GM12864 (cell line): ENCODE data around the gene KCNJ5.

ENCODE experiments used
- DNase-seq: peaks from one replicate; pipeline ENCODE4 v3.0.0-alpha.2; 2011; ENCODE audit warnings: low read depth
- H3K4me3 ChIP-seq: 2 replicates; pipeline ENCODE4 v1.5.1; 2011; ENCODE audit warnings: mild to moderate bottlenecking, low read depth, low read length, control low read depth
- CTCF ChIP-seq: IDR thresholded peaks from 2 replicates; pipeline ENCODE4 v1.5.1; 2011; ENCODE audit warnings: low read depth, mild to moderate bottlenecking, moderate library complexity, low read length, control low read depth, inconsistent platforms; ENCODE audit errors: missing control alignments

Gene KCNJ5

DNA sequence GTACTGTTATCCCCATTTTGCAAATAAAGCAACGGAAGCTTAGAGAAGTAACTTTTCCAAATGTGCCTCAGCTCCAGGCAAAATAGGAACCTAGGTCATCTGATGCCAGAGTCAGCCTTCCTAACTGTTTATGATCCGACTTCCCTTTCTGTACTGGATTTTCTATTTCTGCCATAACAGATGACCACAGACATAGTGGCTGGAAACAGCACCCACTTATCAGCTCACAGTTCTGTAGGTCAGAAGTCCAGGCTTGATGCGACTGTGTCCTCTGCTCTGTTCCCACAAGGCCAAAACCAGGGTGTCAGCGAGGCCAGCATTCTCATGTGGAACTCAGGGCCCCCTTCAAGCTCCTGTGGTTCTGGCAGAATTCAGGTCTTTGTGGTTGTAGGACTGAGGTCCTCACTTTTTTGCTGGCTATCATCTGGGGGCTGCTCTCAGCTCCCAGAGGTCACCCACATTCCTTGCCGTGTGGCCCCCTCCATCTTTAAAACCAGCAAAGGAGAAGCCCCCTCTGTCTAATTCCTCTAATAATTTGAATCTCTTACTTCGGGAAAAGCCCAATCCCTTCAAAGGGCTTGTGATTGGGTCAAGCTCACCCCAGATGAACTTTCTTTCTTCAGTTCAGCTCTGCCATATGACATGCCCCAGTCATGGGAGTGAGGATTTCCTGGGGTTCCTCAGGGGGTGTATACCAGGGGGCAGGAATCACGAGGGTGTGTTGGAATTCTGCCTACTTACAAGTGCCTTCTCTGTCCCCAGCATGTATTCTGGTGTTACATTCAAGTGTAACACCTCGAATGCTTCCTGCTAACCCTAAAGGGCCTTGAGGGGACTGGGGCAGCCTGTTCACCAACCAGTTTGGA, 15.3 kb downstream of the KCNJ5 start:
- no peak for TF ChIP-seq CTCF
- no peak overlapping the region for H3K4me3 ChIP-seq
- no peak for DNase-seq

DNA sequence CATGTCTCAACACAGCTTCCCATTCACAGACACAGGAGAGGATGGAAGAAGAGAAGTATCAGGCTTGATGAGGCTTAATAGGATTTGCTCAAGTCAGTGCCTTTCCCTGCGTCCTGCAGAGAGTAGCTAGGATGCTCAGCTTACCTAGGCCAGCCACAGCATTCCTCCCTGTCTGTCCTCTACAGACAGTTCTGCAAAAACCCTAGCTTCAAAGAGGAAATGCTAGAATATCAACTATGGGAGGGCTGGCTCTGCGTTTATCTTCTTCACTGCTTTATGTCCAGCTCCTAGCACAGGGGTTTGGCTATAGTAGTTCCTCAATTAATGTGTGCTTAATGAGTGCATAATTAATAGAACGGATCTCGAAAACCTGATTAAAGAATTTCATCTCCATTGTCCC, 16.4 kb downstream of the KCNJ5 start:
- DNase-seq: no peak
- no peak for TF ChIP-seq CTCF
- no peak overlapping the region for H3K4me3 ChIP-seq

DNA sequence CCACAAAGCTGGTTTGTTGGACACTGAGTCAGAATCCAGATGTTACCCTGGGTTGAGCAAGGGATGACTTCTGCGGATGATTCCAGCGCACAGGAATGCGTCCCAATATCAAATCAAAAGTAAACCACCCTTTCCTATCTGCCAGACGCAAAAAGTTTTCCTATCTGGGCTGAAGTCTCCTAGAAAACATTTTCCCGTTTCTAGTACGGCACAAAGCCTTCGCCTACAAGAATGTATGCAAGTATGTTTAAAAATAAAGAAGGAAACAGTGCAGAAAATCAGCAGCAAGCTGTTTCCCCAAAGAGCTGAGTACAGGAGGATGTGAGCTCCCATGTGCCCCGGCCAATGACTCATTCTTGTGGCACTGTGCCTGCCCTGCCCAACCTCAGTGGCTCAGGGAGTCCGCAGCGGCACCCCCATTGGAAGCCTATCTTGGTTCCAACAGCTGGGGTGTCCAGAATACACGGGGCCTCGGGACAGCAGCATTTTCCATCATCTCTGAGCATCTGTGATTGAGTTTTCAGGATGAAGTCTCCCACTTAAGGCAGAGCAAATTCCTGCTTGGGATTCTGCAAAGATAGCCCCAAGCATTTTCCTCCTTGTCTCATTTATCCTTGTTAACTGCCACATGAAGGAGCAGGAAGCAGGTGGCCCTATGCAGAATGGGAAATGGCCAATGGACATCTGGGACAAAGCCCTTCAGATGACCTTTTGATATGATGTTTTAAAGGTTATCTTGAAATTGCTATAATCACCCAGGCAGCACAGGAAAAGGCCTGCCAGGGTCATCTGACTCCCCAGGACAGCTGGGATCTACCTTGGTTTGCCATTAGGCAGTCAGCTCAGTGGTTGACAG, 17.5 kb downstream of the KCNJ5 start:
- DNase-seq: no peak
- no peak overlapping the region for H3K4me3 ChIP-seq
- TF ChIP-seq CTCF: no peak

GRCh38 chr11:128909438-128910125, 18.4 kb downstream of the KCNJ5 start:
- DNase-seq: no peak
- no peak overlapping the region for H3K4me3 ChIP-seq
- no peak for TF ChIP-seq CTCF

DNA sequence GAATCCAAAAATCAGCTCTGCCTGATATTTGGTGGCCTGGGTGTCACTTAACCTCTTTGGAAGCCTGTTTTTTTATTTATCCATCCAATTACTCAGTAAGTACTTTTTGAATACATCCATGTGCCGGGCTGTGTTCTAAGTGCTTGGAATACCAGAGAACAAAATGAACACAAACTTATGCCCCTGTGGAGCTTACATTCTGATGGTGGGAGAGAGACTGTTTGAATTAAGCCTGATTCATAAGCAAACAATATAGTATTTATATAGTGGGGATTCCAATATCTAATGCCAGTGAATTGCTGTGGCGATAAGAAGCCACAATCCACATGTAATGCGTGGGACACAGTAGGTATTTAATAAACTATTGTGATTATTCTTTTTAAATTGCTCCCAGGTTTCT, 19.4 kb downstream of the KCNJ5 start:
- TF ChIP-seq CTCF: no peak
- H3K4me3 ChIP-seq: no peak overlapping the region
- no peak for DNase-seq

DNA sequence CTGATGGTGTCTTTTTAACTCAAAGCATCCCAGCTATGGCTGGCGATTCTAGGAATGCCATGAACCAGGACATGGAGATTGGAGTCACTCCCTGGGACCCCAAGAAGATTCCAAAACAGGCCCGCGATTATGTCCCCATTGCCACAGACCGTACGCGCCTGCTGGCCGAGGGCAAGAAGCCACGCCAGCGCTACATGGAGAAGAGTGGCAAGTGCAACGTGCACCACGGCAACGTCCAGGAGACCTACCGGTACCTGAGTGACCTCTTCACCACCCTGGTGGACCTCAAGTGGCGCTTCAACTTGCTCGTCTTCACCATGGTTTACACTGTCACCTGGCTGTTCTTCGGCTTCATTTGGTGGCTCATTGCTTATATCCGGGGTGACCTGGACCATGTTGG, 20.1 kb downstream of the KCNJ5 start:
- TF ChIP-seq CTCF: no peak
- no peak for DNase-seq

More for the DNA sequence above, 20.1 kb downstream of the KCNJ5 start:
- H3K4me3 ChIP-seq: no peak overlapping the region
